Rectal smooth muscle tissue (tissue), 1 donor: ENCODE data around the gene PAQR4.

Experiments
- H3K27ac ChIP-seq: one replicate; pipeline ENCODE4 v1.7.0; 2013; ENCODE audit warnings: low read depth, low read length, inconsistent platforms
- H3K27me3 ChIP-seq: one replicate; pipeline ENCODE4 v1.7.0; 2013; ENCODE audit warnings: low read length; ENCODE audit not compliant: control insufficient read depth, insufficient read depth
- H3K36me3 ChIP-seq: one replicate; pipeline ENCODE4 v1.7.0; 2013; ENCODE audit warnings: low read length; ENCODE audit not compliant: control insufficient read depth, insufficient read depth
- H3K4me1 ChIP-seq: one replicate; pipeline ENCODE4 v1.7.0; 2013; ENCODE audit warnings: low read length; ENCODE audit not compliant: control insufficient read depth, insufficient read depth
- H3K4me3 ChIP-seq: one replicate; pipeline ENCODE4 v1.7.0; 2013; ENCODE audit warnings: low read length
- H3K9ac ChIP-seq: one replicate; pipeline ENCODE4 v1.7.0; 2013; ENCODE audit warnings: low read length

Gene PAQR4

GRCh38 chr16:2991566-2992261 is 22.6 kb downstream of the PAQR4 start:
- Histone ChIP-seq H3K4me3 (no peak overlapping the region), H3K4me1 (no peaks in the 10 kb centered on the region), H3K27ac (no peak overlapping the region), H3K36me3 (no peaks in the 10 kb centered on the region), H3K27me3 (no peaks in the 10 kb centered on the region), H3K9ac (no peak overlapping the region)

DNA sequence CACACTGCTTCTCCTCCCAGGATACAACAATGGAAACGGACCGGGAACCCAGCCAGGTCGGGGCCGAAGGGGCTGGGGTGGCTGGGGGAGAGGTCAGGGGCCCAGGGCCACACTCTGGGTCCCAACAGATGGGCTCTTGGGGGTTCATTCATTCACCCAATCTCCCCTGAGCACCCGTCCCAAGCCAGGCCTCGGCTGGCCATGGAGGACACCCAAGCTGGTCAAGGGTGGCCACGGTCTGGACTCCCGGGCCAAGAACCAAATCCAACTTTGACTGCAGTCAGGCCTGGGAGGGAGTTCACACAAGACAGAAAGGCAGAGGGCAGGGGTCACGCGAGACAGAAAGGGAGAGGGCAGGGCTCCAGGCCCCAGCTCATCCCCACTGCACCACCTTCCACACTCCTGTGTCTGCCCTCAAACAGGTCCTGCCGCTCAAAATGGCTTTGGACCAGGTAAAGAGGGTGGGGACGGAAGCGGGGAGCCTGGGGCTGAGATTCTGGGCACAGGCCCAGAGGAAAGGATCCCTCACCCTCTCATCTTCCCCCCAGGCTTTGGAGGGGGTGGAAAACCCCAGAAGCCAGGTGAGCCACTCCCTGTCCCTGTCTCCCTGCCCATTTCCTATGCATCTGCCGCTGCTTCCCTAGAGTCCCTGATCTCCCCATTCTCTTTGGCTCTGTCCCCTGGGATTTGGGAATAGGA is 23.4 kb downstream of the PAQR4 start:
- no peaks in the 10 kb centered on the region for H3K36me3 ChIP-seq
- H3K27me3 ChIP-seq: no peaks in the 10 kb centered on the region
- H3K9ac ChIP-seq: no peak overlapping the region
- H3K4me1 ChIP-seq: no peaks in the 10 kb centered on the region
- no peak overlapping the region for H3K27ac ChIP-seq
- H3K4me3 ChIP-seq: no peak overlapping the region

DNA sequence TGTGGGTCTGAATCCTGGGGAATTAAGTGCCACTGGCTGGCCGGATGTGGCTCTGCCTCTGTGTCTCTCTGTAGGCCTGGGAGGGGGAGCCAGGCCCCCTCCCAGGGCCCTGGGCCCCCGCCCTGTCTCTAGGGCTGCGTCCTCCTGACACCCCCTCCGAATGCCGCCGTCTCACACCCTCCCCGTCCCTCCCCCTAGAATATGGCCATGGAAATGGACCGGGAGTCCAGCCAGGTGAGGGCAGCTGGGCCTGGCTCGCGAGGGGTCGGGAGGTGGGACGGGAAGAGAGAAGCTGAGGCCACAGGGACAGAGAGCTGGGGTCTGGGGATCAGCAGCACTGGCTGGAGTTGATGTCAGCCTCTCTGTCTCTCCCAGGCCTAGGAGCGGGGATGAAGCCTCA is 27.1 kb downstream of the PAQR4 start:
- Histone ChIP-seq H3K4me1 (no peaks in the 10 kb centered on the region), H3K27ac (no peak overlapping the region), H3K27me3 (peaks cover 3% of the 10 kb centered on the region), H3K4me3 (no peak overlapping the region), H3K9ac (no peak overlapping the region), H3K36me3 (no peaks in the 10 kb centered on the region)

DNA sequence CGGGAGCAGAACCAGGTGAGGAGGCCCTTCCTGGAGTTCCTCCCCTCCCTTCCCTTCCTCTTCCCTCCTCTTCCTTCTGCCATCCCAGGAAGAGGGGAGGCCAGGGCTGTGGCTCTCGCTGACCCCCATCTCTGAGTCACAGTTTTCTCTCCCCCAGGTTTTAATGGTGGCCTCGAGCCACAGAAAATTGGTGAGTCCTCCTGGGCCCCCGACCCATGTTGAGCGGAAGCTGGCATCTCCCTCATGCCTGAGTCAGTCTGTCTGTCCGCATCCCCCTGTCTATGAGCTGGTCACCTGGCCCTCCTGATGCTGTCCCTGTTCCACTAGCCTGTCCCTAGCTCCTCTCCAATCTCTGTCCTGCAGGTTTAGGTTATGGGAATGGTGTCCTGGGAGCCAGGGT is 30.8 kb downstream of the PAQR4 start:
- no peak overlapping the region for H3K27ac ChIP-seq
- no peak overlapping the region for H3K9ac ChIP-seq
- H3K36me3 ChIP-seq: no peaks in the 10 kb centered on the region
- no peaks in the 10 kb centered on the region for H3K4me1 ChIP-seq
- peaks cover 3% of the 10 kb centered on the region for H3K27me3 ChIP-seq
- H3K4me3 ChIP-seq: no peak overlapping the region

DNA sequence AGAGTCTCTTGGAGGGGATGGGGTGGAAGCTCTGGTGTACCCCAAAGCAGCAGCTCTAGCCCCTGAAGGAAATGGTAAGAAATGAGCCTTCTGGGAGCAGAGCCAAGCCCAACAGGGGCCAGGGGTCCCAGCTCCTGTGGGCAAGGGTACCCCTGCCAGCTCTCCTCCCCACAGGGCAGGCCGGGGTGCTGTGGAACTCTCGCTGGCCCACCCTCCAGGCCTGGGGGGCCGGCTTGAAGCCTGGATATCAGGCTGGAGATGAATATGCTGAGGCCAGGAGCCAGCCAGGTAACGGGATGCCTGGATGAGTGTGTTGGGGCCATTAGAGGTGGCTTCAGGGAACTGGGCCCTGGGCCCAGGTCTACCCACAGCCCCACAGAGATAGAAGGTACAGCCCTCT is 31.4 kb downstream of the PAQR4 start:
- H3K4me3 ChIP-seq: no peak overlapping the region
- H3K27me3 ChIP-seq: peaks cover 3% of the 10 kb centered on the region
- H3K4me1 ChIP-seq: no peaks in the 10 kb centered on the region
- no peak overlapping the region for H3K27ac ChIP-seq
- no peaks in the 10 kb centered on the region for H3K36me3 ChIP-seq
- no peak overlapping the region for H3K9ac ChIP-seq

- no peaks in the 10 kb centered on the region for H3K4me1 ChIP-seq
- H3K4me3 ChIP-seq: no peak overlapping the region
- H3K27me3 ChIP-seq: peaks cover 3% of the 10 kb centered on the region
- H3K36me3 ChIP-seq: no peaks in the 10 kb centered on the region
- no peak overlapping the region for H3K27ac ChIP-seq
- no peak overlapping the region for H3K9ac ChIP-seq
Measured at GRCh38 chr16:3001316-3001715, 32.2 kb downstream of the PAQR4 start.

DNA sequence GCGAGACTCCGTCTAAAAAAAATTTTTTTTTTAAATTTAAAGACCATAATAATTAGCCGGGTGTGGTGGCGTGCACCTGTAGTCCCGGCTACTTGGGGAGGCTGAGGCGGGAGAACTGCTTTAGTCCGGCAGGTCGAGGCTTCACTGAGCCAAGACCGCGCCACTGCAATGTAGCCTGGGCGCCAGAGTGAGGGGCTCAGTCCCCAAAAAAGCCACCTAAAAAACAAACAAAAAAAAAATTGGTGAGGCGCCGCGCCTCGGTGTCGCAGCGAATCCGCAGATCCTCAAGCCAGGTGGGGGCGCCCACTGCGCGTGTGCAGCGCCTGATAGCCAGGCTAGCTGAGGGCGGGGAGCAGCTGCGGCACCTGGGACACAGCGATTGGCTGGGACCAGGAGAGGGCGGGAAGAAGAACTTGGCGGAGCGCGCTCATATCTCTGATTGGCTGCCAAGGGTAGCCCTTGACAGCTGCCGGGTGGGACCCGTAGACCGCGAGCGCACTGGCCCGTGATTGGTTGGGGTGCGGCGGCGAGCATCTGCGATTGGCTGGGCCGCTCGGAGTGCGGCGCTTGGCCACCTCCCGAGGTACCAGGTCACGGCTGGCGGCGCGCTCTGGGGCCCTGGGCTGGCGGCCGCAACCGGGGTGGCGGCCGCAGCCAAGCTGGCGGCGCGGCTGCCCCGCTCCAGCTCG is 34.6 kb downstream of the PAQR4 start:
- Histone ChIP-seq H3K27ac (no peak overlapping the region), H3K9ac (no peak overlapping the region), H3K27me3 (peaks cover 7% of the 10 kb centered on the region), H3K4me3 (no peak overlapping the region), H3K4me1 (no peaks in the 10 kb centered on the region), H3K36me3 (no peaks in the 10 kb centered on the region)

DNA sequence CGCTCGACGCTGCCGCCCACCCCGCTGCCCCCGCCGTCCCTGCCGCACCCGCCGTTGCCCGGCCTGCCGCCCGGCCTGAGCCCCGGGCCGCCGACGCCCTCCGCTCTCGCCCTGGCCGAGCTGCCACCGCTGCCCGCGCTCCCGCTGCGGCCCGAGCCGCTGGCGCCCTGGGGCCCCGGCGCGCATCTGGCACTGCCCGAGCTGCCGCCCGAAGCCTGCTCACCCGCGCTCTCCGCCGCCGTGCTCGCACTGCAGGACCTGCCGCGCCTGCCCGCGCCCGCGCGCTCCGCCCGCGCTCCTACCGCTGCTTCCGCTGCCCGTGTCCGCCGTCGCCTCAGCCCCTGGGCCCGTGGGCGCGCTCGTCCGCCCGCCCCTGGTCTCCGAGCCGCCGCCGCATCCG is 35.2 kb downstream of the PAQR4 start:
- Histone ChIP-seq H3K27me3 (peaks cover 8% of the 10 kb centered on the region), H3K36me3 (no peaks in the 10 kb centered on the region), H3K4me3 (no peak overlapping the region), H3K4me1 (no peaks in the 10 kb centered on the region), H3K9ac (no peak overlapping the region), H3K27ac (no peak overlapping the region)

DNA sequence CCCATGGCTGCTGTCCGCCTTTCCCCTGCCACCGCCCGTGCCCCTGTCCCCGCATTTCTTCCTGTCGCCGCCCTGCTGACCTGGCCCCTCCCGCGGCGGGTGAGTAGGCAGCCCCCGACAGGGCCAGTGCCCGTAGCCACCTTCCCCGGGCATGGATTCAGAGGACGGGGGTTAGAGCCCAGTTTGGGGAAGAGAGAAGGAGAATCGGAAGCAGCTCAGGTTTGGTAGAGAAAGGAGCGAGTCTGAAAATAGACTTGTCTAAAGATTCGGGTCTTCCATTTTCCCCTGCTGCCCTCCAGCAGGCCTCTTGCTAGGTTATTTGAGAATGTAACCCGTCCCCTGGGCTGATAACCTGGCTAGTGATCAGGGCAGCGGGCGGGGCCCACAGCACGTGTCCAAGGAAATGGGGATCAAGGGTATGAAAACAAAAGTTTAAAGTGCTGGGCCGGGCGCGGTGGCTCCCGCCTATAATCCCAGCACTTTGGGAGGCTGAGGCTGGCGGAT is 35.7 kb downstream of the PAQR4 start:
- peak overlapping the region; percentile 28 for H3K9ac ChIP-seq
- no peaks in the 10 kb centered on the region for H3K4me1 ChIP-seq
- H3K27me3 ChIP-seq: peaks cover 8% of the 10 kb centered on the region
- no peaks in the 10 kb centered on the region for H3K36me3 ChIP-seq
- no peak overlapping the region for H3K27ac ChIP-seq
- H3K4me3 ChIP-seq: peak overlapping the region; percentile 58

GRCh38 chr16:3007059-3007956 is 38.2 kb downstream of the PAQR4 start:
- Histone ChIP-seq H3K27ac (no peak overlapping the region), H3K36me3 (no peaks in the 10 kb centered on the region), H3K27me3 (peaks cover 10% of the 10 kb centered on the region), H3K4me1 (no peaks in the 10 kb centered on the region), H3K9ac (no peak overlapping the region), H3K4me3 (peak overlapping the region; percentile 14)

- peak overlapping the region; percentile 14 for H3K4me3 ChIP-seq
Measured at GRCh38 chr16:3007957-3008689, 39.0 kb downstream of the PAQR4 start.

More at GRCh38 chr16:3007957-3008689, 39.0 kb downstream of the PAQR4 start:
- no peak overlapping the region for H3K9ac ChIP-seq
- no peak overlapping the region for H3K27ac ChIP-seq
- H3K36me3 ChIP-seq: no peaks in the 10 kb centered on the region
- no peaks in the 10 kb centered on the region for H3K4me1 ChIP-seq
- H3K27me3 ChIP-seq: peaks cover 12% of the 10 kb centered on the region
